ENCODE measurements around the gene AMIGO3.
"Not testable (repeated sequence)": the region's sequence is repeated elsewhere in the genome, so short reads cannot be mapped to it uniquely, and the experiment has no call there.

Gene AMIGO3

GRCh38 chr3:49689908-49690624 lies 29.4 kb downstream of the AMIGO3 start:
- DNase-seq (ENCODE audit: low read depth in 2 of 2, low spot score in 1 of 2): not testable (repeated sequence)

DNA sequence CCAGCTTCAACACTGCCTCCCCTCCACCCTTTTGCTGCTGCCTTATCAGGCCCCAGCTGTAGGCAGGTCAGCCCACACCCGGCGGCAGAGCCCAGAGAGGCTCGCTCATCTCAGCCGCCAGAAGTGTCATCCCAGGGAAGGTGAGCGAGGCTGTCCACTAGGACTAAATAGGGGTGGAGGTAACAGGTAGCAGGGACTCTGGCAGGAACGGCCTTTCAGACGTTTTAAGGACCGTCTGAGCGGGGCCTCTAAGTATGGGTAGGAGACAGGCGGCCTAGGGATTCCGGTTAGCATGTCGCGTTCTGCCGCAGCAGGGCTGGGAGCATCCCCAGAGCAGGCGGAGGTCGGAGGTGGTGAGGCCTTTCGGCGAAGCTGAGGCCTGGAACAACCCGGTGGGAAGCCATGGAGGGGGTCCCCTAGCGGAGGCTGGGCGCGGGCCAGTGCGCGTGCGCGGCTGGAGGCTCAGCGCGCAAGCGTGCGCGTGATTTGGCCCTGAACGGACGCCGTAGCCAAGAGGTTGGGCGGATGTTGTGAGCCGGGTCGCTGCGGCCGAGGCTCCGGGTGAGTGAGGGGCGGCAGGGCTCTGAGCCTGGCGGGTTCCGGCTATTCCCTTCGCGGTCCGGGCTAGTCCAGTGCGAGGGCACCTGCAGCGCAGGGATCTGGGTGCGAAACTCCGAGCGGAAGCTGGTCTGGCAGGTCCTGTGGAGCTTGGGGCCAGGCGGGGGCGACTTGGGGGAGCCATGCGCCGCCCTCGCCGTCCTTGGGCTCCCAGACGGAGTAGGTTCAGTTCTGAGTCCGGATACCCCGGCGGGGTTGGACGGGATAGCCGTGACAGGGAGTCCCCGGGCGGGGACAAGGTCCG lies 30.2 kb downstream of the AMIGO3 start, which contains the start of the genes MST1 and RNF123:
TSS of gene MST1 (minus strand) at position 429 of the 862 bp plus-strand sequence. CDS start 783 bp downstream, outside the sequence.
TSS of gene RNF123 (plus strand) at position 512 of the 862 bp plus-strand sequence. CDS start 1,609 bp downstream, outside the sequence.
- peak; percentile 80 to 85 for DNase-seq (ENCODE audit: low read depth in 2 of 2, low spot score in 1 of 2)

- not testable (repeated sequence) for DNase-seq (ENCODE audit: low read depth in 2 of 2, low spot score in 1 of 2)
Observed at GRCh38 chr3:49688338-49689045, 31.0 kb downstream of the AMIGO3 start.

DNA sequence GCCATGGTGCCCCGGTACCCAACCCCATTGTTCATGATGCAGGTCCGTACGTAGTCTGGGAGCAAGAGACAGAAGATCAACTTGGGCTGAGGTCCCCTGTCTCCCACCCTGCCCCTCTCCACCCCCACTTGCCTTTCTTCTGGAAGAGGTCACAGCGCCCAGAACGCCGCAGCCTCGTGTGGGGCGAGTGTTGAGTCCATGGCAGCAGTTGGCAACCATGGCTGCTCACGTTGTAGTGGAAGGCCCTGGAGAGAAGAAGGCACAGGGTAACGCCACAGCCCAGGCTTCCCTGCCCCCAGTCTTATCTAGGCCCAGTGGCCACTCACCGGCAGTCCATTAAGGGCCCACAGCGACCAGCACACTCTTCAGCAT lies 32.1 kb downstream of the AMIGO3 start:
- not testable (repeated sequence) for DNase-seq (ENCODE audit: low read depth in 2 of 2, low spot score in 1 of 2)

- DNase-seq (ENCODE audit: low read depth in 2 of 2, low spot score in 1 of 2): not testable (repeated sequence)
Observed at GRCh38 chr3:49686769-49687423, 32.6 kb downstream of the AMIGO3 start.

DNA sequence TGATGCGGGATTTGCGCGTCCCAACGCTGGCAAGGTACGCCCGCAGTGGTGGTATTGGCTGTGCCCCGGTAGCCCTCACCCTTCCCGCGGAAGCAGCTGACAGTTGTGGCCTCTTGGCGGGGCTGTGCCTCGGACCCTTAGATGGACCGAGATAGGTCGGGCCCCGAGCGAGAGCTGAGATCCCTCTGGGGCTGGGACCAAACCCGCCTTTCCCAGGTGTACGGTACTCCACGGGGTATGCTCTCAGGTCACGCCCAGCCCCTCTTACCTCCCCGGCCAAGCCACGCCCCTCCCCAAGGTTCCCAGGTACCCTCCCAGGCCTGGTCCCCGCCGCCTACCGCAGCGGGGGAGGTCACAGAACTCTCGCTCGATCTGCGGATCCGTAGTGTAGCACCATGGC lies 33.1 kb downstream of the AMIGO3 start:
- not testable (repeated sequence) for DNase-seq (ENCODE audit: low read depth in 2 of 2, low spot score in 1 of 2)

- DNase-seq (ENCODE audit: low read depth in 2 of 2, low spot score in 1 of 2): not testable (repeated sequence)
Observed at GRCh38 chr3:49685846-49686245, 33.6 kb downstream of the AMIGO3 start.

DNA sequence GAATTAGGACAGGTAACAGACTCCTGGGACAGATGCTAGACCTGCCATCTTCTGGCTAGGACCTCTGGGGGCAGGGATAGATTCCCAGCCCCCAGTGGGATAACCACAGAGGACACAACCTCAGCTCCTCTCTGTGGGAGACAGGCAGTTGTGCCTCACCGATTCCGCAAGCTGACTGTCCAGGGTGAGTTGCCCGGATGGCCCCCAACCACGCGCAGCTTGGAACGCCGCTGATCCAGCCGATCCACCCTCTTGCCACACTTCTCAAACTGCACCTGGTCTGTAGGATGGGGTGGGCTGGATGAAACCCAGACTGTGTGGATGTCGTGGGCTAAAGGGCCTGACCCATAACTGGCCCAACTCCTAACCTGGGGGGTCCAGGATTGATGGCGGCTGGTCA lies 34.4 kb downstream of the AMIGO3 start:
- not testable (repeated sequence) for DNase-seq (ENCODE audit: low read depth in 2 of 2, low spot score in 1 of 2)

DNA sequence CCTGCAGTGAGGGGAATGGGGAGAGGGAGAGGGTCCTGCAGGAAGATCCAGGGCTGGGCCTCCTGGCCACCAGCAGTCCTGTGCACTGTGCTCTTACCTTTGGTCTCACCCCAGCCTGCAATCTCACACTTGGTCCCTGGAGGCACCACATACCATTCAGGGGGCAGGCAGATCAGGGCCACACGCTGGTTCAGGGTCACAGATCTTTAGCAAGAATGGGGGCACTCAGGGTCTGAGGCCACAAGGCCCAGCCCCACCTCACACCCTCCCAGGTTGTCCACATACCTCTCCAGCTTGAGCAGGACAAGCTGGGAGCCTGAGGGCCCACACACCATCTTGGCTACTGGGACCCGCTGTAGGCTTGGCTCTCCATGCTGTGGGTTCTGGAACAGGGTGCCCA lies 35.0 kb downstream of the AMIGO3 start:
- DNase-seq (ENCODE audit: low read depth in 2 of 2, low spot score in 1 of 2): not testable (repeated sequence)

- no peak for DNase-seq (ENCODE audit: low read depth in 2 of 2, low spot score in 1 of 2)
Observed at GRCh38 chr3:49683162-49683561, 36.3 kb downstream of the AMIGO3 start.

DNA sequence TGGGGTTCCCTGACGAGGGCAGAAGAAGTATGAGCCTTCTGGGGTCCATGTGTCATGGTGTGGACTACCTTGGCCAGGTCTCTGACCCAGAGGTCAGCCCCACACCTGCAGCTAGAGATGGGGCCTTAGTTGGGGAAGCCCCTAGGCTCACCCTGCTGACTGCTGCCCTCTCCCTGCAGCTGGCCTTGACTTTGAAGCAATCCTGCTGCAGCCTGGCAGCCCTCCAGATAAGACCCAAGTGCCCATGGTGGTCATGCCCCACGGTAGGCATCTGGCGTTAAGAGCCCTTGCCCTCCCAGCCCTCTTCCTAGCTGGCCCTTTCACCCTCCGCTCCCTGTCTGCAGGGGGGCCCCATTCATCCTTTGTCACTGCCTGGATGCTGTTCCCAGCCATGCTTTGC lies 37.9 kb downstream of the AMIGO3 start:
- no peak for DNase-seq (ENCODE audit: low read depth in 2 of 2, low spot score in 1 of 2)

GRCh38 chr3:49681232-49681522 lies 38.3 kb downstream of the AMIGO3 start:
- no peak for DNase-seq (ENCODE audit: low read depth in 2 of 2, low spot score in 1 of 2)

- DNase-seq (ENCODE audit: low read depth in 2 of 2, low spot score in 1 of 2): no peak
Observed at GRCh38 chr3:49680493-49681231, 38.8 kb downstream of the AMIGO3 start.

- no peak for DNase-seq (ENCODE audit: low read depth in 2 of 2, low spot score in 1 of 2)
Observed at GRCh38 chr3:49675912-49676311, 43.6 kb downstream of the AMIGO3 start.

DNA sequence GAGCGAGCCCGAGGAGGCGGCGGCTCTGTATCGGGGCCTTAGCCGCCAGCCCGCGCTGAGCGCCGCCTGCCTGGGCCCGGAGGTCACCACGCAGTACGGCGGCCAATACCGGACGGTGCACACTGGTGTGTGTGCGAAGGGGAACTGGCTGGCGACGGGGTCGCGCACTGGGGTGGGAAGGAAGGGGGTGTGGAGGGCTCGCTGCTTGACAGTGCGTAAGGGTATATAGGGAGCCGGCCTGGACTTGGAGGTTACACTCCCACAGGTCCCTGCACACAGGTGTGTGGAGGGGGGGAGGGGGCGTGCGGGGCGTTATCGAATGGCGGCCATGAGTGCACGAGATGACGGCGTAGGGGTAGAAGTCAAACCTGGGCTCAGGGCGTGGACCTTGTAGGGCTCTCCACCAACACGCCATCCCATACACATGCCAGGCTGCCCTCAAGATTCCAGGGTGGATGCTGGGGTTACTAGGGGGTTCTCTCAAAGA lies 44.9 kb downstream of the AMIGO3 start:
- no peak for DNase-seq (ENCODE audit: low read depth in 2 of 2, low spot score in 1 of 2)

DNA sequence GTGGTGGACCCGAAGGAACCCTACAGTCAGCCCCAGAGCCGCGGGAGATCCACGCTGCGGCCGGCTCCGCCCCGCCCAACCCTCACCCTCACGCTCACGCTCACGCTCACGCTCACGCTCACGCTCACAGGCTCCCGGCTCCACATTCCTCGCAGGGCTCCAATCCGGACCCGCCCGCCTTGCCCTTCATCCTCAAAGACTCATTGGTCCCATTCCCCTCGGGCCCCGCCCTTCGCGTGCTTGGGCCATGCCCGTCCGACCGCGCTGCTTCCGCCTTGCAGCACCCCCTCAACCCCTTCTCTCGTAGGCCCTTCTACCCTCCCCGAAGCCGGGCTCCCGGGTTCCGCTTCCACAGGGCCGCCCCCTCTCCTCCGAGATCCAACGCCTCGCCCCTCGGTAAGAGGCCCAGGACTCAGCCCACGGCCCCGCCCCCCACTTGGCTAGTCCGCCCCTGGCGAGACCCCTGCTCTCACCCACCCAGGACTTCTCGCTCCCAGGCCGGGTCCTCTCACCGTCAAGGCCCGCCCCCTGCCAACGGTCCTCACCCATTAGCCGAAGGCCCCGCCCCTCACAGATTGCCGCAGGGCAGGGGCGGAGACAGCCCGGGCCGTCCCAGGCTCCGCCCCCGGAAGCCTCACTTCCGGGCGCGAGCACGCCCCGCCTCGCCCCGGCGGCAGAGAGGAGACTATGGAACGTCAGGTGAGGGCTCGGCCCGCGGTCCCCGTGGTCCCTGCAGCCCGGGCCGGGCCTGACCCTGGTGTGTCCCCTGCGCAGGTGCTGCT lies 45.6 kb downstream of the AMIGO3 start, which contains the start of gene APEH:
TSS of gene APEH (plus strand) at position 637 of the 782 bp plus-strand sequence. CDS start at position 688, 51 bp downstream.
- peak; percentile 91 to 95 for DNase-seq (ENCODE audit: low read depth in 2 of 2, low spot score in 1 of 2)

DNA sequence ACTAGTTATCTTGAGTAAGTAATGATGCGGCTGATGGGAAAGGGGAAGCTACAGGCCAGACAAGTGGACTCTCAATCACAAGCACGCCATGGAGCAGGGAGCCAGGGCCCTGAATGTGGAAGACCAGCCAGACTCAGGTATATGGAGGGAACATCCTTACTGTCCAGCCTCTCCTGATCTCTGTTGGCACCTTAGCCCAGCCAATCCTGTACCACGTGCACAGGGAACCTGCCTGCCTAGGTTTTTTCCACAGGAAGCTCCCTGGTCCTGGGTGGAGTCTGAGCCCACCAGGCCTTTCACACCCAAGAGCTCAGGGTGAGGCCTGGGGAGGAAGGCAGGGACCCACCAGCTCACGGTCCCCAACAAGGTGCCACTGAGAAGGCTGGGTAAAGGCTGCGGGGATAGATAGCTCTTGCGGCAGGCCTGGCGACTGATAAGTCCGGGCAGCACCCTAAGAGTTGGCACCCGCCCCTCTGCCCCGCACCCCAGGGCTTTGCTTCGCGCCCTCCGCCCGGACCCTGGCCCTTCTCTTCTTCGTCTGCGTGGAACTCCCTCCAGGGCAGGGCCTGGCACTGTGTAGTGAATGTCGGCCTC lies 46.3 kb downstream of the AMIGO3 start:
- DNase-seq (ENCODE audit: low read depth in 2 of 2, low spot score in 1 of 2): no peak

DNA sequence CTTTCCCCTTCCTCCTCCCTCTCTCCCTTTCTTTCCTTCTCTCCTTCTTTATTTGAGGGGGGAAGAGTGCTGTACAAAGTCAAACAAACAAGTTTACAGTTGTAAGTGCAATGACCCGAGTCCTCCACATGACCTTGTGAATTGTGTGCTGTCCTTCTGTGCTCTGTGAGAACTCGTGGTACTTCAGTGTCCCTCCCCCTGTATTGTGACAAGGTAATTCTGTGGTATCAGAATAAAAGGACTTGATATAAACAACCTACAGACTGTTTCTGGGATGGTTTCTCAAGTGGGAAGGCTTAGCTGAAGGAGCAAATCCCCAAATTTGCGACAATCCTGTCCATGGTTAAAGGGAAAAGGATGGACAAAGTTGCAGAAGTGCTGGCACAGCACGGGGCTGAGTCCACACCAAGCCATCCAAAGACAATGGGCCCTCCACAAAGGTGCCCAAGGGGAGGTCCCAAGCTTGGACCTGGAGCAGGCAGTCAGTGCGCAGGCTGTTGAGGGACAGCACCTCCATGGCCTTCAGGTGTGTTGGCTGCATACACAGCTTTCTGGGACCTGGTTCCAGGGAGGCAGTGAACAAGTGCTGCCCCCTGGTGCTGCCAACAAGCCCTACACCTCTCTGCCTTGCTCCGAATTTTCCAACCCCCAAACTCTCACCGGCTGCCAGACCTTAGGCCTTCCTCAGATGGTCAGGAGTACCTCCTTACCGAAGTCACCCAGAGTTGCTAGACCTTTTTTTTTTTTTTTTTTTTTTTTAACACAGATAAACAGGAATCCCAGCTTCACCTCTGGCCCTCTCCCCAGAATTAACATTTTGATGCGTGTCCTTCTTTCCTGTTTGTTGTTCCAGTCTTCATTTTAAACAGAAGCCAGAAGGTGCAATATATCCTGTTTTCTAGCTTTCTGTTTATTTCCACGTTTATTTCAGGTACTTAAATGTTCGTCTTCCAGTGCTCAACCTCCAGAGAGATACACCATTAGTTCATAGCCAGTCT lies 47.9 kb downstream of the AMIGO3 start:
- peak; percentile 35 to 56 for DNase-seq (ENCODE audit: low read depth in 2 of 2, low spot score in 1 of 2)

Data from stimulated activated CD8-positive, alpha-beta memory T cell treated with anti-CD3 and anti-CD28 coated beads, Interleukin-4, amount 100 ng/mL, for 1 hour (primary cell).